Thyroid gland (tissue), 4 donors: Measurements from ENCODE around the gene GTF3C5.

Experiments used
- CTCF ChIP-seq, 6 experiments: fragments of 200-600 bp in 3 of 6; fragments of 450-650 bp in 3 of 6; sonication (generic) in 3 of 6; IDR thresholded peaks; one replicate each; pipeline ENCODE4 v1.5.1; 2016 to 2019; ENCODE audit warnings: antibody characterized with exemption in 6 of 6, mild to moderate bottlenecking in 2 of 6, inconsistent platforms in 1 of 6, moderate library complexity in 1 of 6
- POLR2A ChIP-seq, 2 donors: fragments of 450-650 bp; IDR thresholded peaks; one replicate each; pipeline ENCODE4 v1.6.1; 2017; ENCODE audit warnings: antibody characterized with exemption in 2 of 2, mild to moderate bottlenecking in 2 of 2, moderate library complexity in 1 of 2

- TF ChIP-seq CTCF (IDR thresholded peaks at IDR 0.05) = no peak
- TF ChIP-seq POLR2A (IDR thresholded peaks at IDR 0.05) = no peak
These were observed 28.8 kb downstream of the GTF3C5 start for GRCh38 chr9:133059623-133060022.
